GM10266 (cell line): ENCODE measurements around the gene CLK1.
"Not testable (repeated sequence)": the region's sequence is repeated elsewhere in the genome, so short reads cannot be mapped to it uniquely, and the experiment has no call there.

ENCODE experiments used
- DNase-seq: peaks from one replicate; pipeline ENCODE4 v3.0.0; 2012; ENCODE audit errors: extremely low spot score
- TF ChIP-seq, protein P1 (sequence below): IDR thresholded peaks from 2 replicates; pipeline ENCODE4 v1.5.1; 2012; ENCODE audit warnings: mild to moderate bottlenecking, low read depth; ENCODE audit not compliant: control insufficient read depth, insufficient read depth; ENCODE audit errors: missing control alignments

The CLK1 gene

DNA sequence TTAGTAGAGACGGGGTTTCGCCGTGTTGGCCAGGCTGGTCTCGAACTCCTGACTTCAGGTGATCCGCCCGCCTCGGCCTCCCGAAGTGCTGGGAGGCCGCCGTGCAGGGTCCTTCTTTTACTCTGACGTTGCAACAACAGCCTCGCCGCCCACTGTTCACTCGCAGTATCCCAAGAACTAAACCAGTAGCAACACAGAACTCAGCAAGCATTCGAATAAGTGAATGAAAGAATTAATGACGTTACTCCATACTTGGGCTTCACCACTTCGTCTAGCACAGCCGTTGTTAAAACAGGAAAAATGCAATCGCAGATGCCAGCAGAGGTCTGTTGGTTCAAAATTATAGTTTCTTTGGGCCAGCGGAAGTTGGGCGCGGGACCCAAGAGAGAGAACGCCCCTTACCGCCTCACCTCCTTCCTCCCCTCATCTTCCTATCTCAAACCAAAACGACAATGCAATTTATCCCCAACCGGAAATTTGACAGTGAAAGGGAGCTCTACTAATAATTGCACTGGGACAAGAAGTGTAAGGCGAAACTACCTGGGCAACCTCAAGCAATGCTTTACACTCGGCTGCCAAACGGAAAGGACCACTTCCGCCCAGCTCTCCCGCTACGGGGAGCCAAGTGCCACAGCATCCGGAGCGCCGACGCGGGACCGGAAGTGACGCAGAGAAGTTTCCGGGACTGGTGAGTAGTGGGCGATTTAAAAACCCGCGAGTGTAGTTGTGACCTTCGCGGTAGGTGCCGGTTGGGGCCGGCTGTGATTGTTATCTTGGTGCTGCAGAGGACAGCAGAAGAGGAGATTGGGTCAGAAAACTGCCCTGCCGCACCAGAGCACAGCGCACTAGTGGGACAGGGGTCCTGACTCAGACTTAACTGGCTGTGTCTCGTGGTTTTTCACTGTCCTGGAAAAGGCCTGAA lies 24.5 kb upstream of the CLK1 start, which contains the start of the genes NIF3L1 and PPIL3:
Gene NIF3L1 (plus strand): TSS at position 668 of the 922 bp plus-strand sequence. CDS start 2,573 bp downstream, outside the sequence.
Gene PPIL3 (minus strand): TSS at position 374 of the 922 bp plus-strand sequence. CDS start 1,462 bp downstream, outside the sequence.
- peak; percentile 85 for DNase-seq
- TF ChIP-seq, protein P1, sequence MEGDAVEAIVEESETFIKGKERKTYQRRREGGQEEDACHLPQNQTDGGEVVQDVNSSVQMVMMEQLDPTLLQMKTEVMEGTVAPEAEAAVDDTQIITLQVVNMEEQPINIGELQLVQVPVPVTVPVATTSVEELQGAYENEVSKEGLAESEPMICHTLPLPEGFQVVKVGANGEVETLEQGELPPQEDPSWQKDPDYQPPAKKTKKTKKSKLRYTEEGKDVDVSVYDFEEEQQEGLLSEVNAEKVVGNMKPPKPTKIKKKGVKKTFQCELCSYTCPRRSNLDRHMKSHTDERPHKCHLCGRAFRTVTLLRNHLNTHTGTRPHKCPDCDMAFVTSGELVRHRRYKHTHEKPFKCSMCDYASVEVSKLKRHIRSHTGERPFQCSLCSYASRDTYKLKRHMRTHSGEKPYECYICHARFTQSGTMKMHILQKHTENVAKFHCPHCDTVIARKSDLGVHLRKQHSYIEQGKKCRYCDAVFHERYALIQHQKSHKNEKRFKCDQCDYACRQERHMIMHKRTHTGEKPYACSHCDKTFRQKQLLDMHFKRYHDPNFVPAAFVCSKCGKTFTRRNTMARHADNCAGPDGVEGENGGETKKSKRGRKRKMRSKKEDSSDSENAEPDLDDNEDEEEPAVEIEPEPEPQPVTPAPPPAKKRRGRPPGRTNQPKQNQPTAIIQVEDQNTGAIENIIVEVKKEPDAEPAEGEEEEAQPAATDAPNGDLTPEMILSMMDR = no peak

DNA sequence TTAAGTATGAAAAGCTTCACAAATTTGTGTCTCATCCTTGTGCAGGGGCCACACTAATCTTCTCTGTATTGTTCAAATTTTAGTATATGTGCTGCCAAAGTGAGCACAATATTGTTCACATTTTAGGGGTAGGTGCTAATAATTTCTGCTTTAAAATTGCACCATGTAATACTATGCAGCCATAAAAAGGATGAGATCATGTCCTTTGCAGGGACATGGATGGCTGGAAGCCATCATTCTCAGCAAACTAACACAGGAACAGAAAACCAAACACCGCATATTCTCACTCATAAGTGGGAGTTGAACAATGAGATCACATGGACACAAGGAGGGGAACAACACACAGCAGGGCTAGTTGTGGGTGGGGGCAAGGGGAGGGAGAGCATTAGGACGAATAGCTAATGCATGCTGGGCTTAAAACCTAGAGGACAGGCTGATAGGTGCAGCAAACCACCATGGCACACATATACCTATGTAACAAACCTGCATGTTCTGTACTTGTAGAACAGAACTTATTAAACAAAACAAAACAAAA lies 17.3 kb upstream of the CLK1 start:
- not testable (repeated sequence) for DNase-seq

DNA sequence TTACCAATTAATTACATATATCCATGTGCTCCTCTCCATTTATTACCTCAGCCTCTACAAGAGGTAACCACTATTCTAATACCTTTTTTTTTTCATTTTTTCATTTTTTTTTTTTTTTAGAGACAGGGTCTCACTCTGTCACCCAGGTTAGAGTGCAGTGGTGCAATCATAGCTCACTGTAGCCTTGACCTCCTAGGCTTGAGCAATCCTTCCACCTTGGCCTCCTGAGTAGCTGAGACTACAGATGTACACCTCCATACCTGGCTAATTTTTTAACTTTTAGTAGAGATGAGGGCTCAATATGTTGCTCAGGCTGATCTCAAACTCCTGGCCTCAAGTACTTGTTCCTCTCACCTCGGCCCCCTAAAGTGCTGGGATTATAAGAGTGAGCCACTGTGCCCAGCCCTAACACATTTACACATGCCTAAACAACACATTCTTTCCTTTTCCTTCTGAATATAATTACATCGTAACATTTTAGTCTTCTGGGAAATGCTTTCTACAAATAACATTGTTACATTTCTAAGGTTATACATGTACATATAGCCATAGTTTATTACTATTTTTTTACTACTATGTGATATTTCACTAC lies 13.9 kb upstream of the CLK1 start:
- TF ChIP-seq, protein P1 = no peak
- no peak for DNase-seq

DNA sequence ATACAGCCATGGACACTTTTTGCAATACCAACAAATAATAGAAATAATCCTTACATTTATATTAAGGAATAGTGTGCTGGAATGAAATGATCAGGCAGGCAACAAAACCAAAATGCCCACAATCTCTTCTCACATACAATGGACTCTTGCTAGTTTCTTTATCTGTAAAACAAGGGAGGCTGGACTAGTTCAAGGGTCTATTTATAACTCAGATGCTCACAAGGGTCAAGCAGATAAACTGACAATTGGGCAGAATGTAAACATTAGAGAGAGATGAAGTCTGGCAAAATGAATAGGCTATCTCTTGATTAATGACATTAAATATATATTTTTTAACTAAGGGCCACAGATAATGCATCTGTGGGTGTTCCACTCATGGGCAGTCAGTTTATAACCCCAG lies 13.0 kb upstream of the CLK1 start:
- TF ChIP-seq, protein P1 = no peak
- no peak for DNase-seq

DNA sequence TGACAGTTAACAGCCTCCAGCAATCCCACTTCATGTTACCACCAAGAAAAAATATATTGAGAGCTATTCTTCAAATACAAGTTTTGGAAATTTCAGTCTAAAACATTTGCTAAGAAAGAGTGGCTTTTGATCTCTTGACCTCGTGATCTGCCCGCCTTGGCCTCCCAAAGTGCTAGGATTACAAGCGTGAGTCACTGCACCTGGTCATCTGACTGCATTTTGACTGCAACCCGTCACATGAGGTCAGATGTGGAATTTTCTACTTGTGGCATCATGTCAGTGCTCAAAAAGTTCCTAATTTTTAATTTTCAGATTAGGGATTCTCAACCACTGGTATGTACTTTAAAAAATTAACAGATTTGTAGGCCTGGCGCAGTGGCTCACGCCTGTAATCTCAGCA lies 9.1 kb upstream of the CLK1 start:
- TF ChIP-seq, protein P1 = no peak
- no peak for DNase-seq

DNA sequence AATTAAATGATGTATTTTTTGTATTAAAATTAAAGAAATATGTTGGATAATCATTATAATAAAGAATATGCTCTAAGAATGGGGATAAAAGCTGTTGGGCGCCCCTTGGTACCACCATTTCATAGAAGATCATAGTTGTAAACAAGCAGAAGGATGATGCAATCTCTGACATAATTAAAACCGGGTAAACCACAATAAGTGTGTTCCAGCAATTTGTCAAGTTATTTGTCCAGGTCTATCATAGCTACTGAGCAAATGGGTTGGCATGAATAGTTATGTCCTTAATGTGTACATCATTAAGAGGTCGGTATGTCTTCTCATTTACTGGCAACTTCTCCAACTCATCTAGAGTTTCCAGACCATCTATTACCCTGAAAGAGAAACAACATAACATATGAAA lies 6.7 kb upstream of the CLK1 start:
- TF ChIP-seq, protein P1 = no peak
- DNase-seq = no peak

DNA sequence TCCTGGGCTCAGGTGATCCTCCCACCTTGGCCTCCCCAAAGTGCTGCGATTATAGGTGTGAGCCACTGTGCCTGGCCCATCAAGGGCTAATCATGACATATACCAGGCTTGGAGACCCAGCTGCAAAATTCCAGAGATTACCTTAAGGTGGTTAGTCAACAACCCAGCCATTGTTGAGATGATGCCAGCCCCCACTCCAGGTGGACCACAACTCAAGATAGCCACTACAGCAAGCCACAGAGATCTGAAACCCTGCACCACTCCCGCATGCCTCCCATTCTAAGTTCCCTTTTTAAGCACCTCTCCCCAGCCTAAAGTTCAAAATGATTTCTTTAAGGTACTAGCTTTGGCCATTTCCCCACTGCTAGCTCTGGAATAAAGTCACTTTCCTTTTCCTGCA lies 4.6 kb upstream of the CLK1 start:
- TF ChIP-seq, protein P1 = no peak

More for the DNA sequence above, 4.6 kb upstream of the CLK1 start:
- DNase-seq = no peak
